Measurements from ENCODE around the gene UBE2H.
"Not testable (repeated sequence)": the region's sequence is repeated elsewhere in the genome, so short reads cannot be mapped to it uniquely, and the experiment has no call there.

The UBE2H gene

DNA sequence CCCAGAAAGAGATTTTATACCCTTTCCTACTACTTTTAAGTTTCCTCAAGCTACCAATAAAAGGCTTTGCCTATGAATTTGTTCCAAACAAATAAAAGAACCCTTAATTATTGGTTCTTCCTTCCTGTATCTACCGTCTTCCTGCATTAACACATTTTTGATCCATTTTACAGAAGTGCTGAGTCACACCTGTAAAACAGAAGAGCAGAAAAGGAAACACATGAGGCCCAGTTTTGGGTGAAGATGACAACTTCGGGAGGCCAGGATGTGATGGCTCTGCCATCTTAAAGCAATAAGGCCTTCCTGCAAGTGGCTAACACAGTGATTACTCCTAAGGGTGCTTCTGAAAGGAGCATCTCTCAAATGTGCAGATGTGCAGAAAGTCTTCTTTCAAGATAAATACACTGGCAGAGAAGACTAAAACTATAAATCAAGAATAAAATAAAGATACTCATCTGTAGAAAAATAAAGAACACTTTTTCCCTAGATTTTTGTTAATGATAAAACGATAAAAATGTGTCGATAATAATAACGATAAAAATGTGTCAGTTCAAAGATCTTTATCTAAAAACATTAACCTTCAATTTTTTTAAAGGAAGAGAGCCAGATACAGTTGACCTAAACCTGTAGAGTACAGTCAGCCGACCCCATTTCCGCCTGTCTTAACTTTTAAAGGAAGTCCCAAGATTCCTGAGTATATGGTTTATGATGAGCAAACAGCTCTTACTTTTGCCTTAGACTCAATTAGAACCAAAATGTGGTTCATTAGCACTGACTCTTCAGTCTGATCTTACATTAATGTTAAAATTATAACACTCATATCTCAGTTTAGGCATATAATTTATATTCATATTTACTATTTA lies 108.6 kb downstream of the UBE2H start:
- DNase-seq, result no peak
- Mint-ChIP-seq H3K36me3 (peaks cover 13% of the 10 kb centered on the region), H3K27ac (no peak overlapping the region), H3K9me3 (no peaks in the 10 kb centered on the region), H3K4me3 (no peak overlapping the region), H3K27me3 (no peaks in the 10 kb centered on the region), H3K4me1 (peaks cover 47% of the 10 kb centered on the region)
- CTCF ChIA-PET, result interaction anchor here (0.7 to 1.5 kb wide), 2 partner anchors 19 to 28 kb away, joined by 3 read pairs; no protein-coding TSS in a partner anchor

GRCh38 chr7:129843365-129843898 lies 109.3 kb downstream of the UBE2H start:
- Mint-ChIP-seq H3K36me3 (peaks cover 14% of the 10 kb centered on the region), H3K27me3 (no peaks in the 10 kb centered on the region), H3K27ac (peak overlapping the region; percentile 28), H3K4me3 (no peak overlapping the region), H3K9me3 (no peaks in the 10 kb centered on the region), H3K4me1 (peaks cover 47% of the 10 kb centered on the region)
- no peak for DNase-seq
- CTCF ChIA-PET, result interaction anchor here (0.9 to 1.5 kb wide), 2 partner anchors 14 to 18 kb away, joined by 3 read pairs; no protein-coding TSS in a partner anchor

DNA sequence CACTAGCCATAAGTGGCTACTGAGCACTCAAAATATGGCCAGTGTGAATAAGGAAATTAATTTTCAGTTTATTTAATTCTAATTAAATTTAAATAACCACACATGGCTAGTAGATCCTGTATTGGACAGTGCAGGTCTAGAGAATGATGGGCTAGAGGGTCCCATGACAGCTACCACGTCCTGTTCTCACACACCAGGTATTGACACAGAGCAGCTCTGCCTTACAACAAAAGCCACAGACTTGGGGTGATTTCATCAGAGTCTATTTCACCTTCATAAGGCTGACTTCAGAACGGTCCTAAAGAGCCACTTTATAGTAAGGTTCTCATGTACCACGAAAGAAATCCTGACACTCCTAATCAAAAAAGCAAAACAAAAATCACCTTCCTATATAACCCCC lies 111.3 kb downstream of the UBE2H start:
- H3K9me3 Mint-ChIP-seq, result no peaks in the 10 kb centered on the region
- H3K4me1 Mint-ChIP-seq, result peaks cover 38% of the 10 kb centered on the region
- H3K27me3 Mint-ChIP-seq, result no peaks in the 10 kb centered on the region
- no peak overlapping the region for H3K4me3 Mint-ChIP-seq
- H3K27ac Mint-ChIP-seq, result no peak overlapping the region
- no peak for DNase-seq
- peaks cover 7% of the 10 kb centered on the region for H3K36me3 Mint-ChIP-seq
- CTCF ChIA-PET, result interaction anchor here (0.6 to 0.8 kb wide), 2 partner anchors 354 to 622 kb away, joined by 3 read pairs; no protein-coding TSS in a partner anchor

DNA sequence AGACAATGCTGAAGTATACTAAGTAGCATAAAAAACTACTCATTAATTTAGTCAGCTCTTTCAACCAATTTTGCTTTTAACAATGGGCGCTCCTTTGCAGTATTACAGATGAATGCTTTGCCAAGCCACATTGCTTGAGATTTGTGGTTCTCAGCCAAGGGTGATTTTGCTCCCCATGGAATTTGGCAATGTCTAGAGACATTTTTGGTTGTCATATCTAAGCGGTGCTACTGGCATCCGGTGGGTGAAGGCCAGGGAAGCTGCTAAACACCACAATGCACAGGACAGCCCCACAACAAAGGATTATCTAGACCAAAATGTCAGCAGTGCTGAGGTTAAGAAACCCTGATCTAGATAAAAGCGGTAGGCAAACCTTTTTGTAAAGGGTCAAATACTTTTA lies 112.0 kb downstream of the UBE2H start:
- no peak overlapping the region for H3K27ac Mint-ChIP-seq
- peaks cover 7% of the 10 kb centered on the region for H3K36me3 Mint-ChIP-seq
- no peaks in the 10 kb centered on the region for H3K9me3 Mint-ChIP-seq
- CTCF ChIA-PET, result interaction anchor here (1.1 to 1.7 kb wide), 3 partner anchors 10 to 171 kb away, joined by 3 to 6 read pairs (median 4); no protein-coding TSS in a partner anchor
- H3K4me1 Mint-ChIP-seq, result peaks cover 37% of the 10 kb centered on the region
- H3K4me3 Mint-ChIP-seq, result no peak overlapping the region
- no peaks in the 10 kb centered on the region for H3K27me3 Mint-ChIP-seq
- DNase-seq, result no peak

DNA sequence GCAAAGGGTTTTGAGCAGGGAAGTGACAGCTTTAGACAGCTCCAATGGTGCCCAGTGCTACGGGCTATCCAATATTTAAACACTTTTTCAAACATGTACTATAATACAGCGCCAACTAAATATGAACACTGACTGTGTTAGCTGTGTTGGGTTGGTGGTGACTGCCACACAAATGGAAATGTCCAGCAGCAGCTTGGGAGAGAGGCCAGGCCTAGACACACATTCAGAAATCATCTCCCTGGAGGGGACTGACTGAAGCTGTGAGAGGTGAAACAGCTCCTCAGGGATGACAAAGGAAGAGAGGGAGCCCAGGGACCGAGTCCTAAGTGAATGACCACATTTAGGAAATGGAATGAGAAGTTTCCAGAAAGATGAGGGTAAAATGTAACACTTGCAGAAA lies 115.8 kb downstream of the UBE2H start:
- no peak overlapping the region for H3K27ac Mint-ChIP-seq
- H3K27me3 Mint-ChIP-seq, result no peaks in the 10 kb centered on the region
- DNase-seq, result no peak
- no peak overlapping the region for H3K4me3 Mint-ChIP-seq
- H3K9me3 Mint-ChIP-seq, result no peaks in the 10 kb centered on the region
- peaks cover 11% of the 10 kb centered on the region for H3K4me1 Mint-ChIP-seq
- peaks cover 12% of the 10 kb centered on the region for H3K36me3 Mint-ChIP-seq
- CTCF ChIA-PET, result no interaction called here

DNA sequence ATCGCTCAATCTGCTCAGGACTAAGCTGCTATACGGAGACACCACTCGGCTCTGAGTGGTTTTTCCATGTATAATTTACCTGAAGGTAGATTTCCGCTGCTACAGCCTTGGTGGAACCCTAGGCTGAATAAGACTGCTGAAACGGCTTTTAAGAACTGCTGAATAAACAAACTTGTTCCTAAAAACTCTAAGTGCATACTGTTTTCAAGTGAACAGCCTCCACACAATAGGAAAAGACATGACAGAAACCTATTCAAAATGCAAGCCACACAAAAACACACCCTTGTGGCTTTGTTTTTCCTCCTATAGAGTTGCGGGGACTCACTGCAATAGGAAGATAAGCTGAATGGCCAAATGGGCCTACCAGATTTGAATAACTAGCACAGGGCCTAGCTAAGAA lies 117.2 kb downstream of the UBE2H start:
- no peak overlapping the region for H3K27ac Mint-ChIP-seq
- DNase-seq, result no peak
- H3K36me3 Mint-ChIP-seq, result peaks cover 12% of the 10 kb centered on the region
- CTCF ChIA-PET, result interaction anchor here (0.9 kb wide), 1 partner anchor 9 kb away, joined by 3 read pairs; no protein-coding TSS in a partner anchor
- H3K4me3 Mint-ChIP-seq, result no peak overlapping the region
- H3K4me1 Mint-ChIP-seq, result no peaks in the 10 kb centered on the region
- H3K27me3 Mint-ChIP-seq, result no peaks in the 10 kb centered on the region
- H3K9me3 Mint-ChIP-seq, result no peaks in the 10 kb centered on the region

- not testable (repeated sequence) for H3K9me3 Mint-ChIP-seq, DNase-seq, H3K4me3 Mint-ChIP-seq, H3K27ac Mint-ChIP-seq, H3K27me3 Mint-ChIP-seq
- CTCF ChIA-PET, result interaction anchor here (0.8 kb wide), 1 partner anchor 173 kb away, joined by 3 read pairs; no protein-coding TSS in a partner anchor
- peaks cover 11% of the 10 kb centered on the region for H3K4me1 Mint-ChIP-seq
- peaks cover 11% of the 10 kb centered on the region for H3K36me3 Mint-ChIP-seq
These were observed 119.4 kb downstream of the UBE2H start for GRCh38 chr7:129833353-129833752.

DNA sequence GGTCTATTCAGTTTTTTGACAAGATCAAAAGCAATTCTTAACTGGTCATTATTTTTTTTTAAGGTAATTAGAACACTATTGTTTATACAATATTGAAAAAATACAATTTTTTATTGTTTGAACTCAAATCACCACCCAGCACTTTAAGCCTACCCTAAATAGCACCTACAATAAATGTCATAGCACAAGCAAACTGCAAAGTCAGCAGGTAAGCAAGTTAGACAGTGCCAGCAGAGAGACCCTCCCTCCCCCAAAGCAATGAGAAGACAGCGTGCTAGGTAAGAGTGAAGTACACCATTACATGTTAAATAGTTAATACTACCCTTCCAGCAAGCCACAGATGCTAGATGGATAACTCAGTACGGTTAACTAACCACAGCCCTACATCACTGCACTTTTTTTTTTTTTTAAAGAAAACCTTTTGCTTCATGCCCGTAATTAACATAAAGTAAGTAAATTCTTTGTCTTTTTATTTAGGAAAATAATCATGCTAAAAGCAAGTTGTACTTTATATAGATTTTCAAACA lies 120.0 kb downstream of the UBE2H start:
- Mint-ChIP-seq H3K27ac (no peak overlapping the region), H3K9me3 (no peaks in the 10 kb centered on the region)
- no peak for DNase-seq

DNA sequence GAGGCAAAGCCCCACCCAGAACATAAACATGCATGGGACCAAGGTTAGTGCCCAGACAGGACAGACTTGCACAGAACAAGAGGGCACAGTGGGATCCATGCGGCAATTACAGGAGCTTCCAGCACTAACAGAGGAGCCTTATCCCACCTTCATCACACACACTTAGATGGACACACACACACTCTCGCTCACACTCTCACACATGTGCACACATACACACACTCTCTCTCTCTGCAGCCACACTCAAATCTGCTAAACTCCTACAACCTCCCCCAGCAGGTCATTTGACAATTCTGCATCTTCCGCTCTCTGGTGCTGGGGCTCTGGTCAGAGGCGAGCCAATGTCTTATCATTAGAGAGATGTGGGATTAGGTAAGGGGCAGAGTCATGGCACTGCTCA lies 120.5 kb downstream of the UBE2H start:
- peaks cover 2% of the 10 kb centered on the region for H3K27me3 Mint-ChIP-seq
- H3K27ac Mint-ChIP-seq, result no peak overlapping the region

More for the DNA sequence above, 120.0 kb downstream of the UBE2H start:
- CTCF ChIA-PET, result no interaction called here
- peaks cover 11% of the 10 kb centered on the region for H3K4me1 Mint-ChIP-seq
- no peaks in the 10 kb centered on the region for H3K27me3 Mint-ChIP-seq
- H3K36me3 Mint-ChIP-seq, result peaks cover 11% of the 10 kb centered on the region
- no peak overlapping the region for H3K4me3 Mint-ChIP-seq

GRCh38 chr7:129831424-129832058 lies 121.2 kb downstream of the UBE2H start:
- no peaks in the 10 kb centered on the region for H3K9me3 Mint-ChIP-seq
- CTCF ChIA-PET, result interaction anchor here (8.8 kb wide), 1 partner anchor 180 kb away, joined by 135 read pairs; no protein-coding TSS in a partner anchor
- DNase-seq, result no peak
- no peak overlapping the region for H3K4me3 Mint-ChIP-seq
- peaks cover 11% of the 10 kb centered on the region for H3K36me3 Mint-ChIP-seq
- H3K4me1 Mint-ChIP-seq, result peaks cover 11% of the 10 kb centered on the region
- H3K27ac Mint-ChIP-seq, result no peak overlapping the region
- H3K27me3 Mint-ChIP-seq, result peaks cover 3% of the 10 kb centered on the region

More for the DNA sequence above, 120.5 kb downstream of the UBE2H start:
- no peak for DNase-seq
- peaks cover 11% of the 10 kb centered on the region for H3K36me3 Mint-ChIP-seq
- no peaks in the 10 kb centered on the region for H3K9me3 Mint-ChIP-seq
- H3K4me1 Mint-ChIP-seq, result peaks cover 11% of the 10 kb centered on the region
- CTCF ChIA-PET, result no interaction called here
- no peak overlapping the region for H3K4me3 Mint-ChIP-seq

GRCh38 chr7:129830949-129831348 lies 121.8 kb downstream of the UBE2H start:
- no peak overlapping the region for H3K27ac Mint-ChIP-seq
- no peaks in the 10 kb centered on the region for H3K9me3 Mint-ChIP-seq
- H3K4me1 Mint-ChIP-seq, result peaks cover 14% of the 10 kb centered on the region
- DNase-seq, result no peak
- CTCF ChIA-PET, result interaction anchor here (0.9 to 8.8 kb wide), 7 partner anchors 9 to 460 kb away, joined by 3 to 135 read pairs (median 4); no protein-coding TSS in a partner anchor
- H3K36me3 Mint-ChIP-seq, result peaks cover 11% of the 10 kb centered on the region
- no peak overlapping the region for H3K4me3 Mint-ChIP-seq
- peaks cover 3% of the 10 kb centered on the region for H3K27me3 Mint-ChIP-seq

DNA sequence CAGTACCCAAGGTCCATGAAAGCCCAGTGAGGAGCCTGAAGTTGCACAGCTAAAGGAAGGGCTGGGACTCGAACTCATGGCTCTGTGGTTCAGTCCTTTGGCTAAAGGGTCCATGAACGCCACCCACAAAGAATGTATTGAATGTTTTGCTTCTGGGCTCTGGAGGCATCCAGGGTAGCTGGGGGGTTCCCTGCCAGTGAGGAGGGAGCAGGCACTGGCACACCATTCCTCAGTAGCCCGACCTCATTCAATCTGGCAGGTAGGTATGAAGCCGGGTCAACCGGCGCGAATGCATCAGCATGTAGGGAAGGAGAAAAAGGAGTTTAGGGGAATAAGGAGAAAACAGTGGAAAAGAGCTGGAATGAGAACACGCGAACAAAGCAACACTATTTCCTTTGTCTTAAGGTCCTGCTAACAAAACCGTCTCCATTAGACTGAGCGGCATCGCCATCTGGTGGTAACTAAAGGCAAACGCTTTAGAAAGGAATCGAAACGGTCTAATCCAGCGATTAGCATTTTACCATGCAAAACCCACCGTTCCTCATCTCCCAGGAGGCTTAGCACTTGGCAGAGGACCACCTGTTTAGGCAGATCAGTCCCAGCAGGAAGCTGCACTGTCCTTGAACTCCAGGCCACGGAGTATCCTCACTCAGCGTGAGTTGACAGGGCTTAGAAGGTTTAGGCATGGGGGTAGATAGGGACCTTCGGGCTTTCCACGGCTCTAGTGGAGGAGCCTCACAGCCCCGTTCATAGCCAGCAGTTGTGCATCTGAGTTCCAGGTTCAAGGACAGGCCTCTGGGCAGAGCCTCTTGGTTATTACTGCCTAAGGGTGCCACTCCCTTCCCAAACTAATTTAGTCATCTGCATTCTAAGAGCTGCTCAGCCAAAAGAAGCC lies 122.8 kb downstream of the UBE2H start:
- peaks cover 9% of the 10 kb centered on the region for H3K36me3 Mint-ChIP-seq
- no peak overlapping the region for H3K4me3 Mint-ChIP-seq
- H3K9me3 Mint-ChIP-seq, result no peaks in the 10 kb centered on the region
- peak; percentile 69 for DNase-seq
- H3K4me1 Mint-ChIP-seq, result peaks cover 19% of the 10 kb centered on the region
- H3K27me3 Mint-ChIP-seq, result peaks cover 4% of the 10 kb centered on the region
- no peak overlapping the region for H3K27ac Mint-ChIP-seq
- CTCF ChIA-PET, result interaction anchor here (0.6 to 8.8 kb wide), 23 partner anchors 9 to 487 kb away, joined by 3 to 135 read pairs (median 4); partner anchors contain the start of gene NRF1
